NCI-H2029 (cell line): ENCODE results near the gene CNGA3.

Experiments used
- DNase-seq: peaks from one replicate; lab custom pipeline; 2025; lab: John Stamatoyannopoulos, UW

The CNGA3 gene

DNA sequence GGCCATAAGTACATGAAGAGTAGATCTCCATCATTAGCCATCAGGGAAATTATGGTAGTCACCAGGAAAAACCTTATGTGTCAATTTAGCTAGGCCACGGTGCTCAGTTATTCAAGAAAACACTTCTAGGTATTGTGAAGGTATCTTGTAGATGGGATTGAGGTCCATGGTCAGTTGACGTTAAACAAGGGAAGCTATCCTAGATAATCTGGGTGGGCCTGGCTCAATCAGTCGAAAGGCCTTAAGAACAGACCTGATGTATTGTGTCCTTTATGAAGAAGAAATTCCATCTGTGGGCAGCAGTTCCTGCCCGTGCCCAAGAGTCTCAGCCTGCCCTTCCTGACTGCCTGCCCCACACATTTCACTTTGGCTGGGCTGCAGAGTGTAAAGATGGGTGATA, 16.7 kb upstream of the CNGA3 start:
- DNase-seq, result no peak

DNA sequence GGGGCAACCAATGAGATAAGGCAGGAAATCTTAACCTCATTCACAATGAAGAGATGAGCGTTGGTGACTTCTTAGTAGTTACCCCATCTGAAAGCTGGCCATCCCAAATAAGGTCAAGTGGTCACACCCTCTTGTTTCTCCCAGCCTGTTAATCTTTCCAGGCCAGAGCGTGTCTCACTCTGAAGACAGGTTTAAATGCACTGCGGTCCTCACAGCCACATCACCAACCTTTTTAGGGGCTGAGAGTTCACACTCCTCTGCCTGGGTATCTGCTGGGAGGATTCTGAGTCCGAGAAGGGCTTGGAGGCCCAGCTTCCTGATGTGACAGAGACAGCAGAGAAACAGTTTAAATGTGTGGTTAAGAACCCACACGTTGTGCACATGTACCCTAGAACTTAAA, 13.3 kb upstream of the CNGA3 start:
- no peak for DNase-seq

DNA sequence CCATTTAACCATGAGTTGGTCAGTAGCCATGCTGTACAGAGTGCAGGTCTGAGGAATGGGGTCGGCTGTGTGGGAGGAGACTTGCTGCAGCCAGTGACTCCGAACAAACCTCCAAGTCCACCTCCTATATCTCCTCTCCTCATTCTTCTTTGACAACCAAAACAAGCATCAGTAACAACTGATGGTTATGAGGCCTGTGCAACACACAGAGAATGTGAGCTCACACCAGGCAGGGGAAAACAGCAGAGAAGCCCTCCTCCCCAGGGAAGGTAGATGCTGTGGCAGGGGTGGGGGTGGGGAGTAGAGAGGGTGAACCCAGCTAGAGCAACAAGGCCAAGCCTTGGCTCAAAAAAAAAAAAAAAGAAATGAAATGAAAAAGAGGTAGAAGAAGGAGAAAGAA, 12.3 kb upstream of the CNGA3 start:
- no peak for DNase-seq

DNA sequence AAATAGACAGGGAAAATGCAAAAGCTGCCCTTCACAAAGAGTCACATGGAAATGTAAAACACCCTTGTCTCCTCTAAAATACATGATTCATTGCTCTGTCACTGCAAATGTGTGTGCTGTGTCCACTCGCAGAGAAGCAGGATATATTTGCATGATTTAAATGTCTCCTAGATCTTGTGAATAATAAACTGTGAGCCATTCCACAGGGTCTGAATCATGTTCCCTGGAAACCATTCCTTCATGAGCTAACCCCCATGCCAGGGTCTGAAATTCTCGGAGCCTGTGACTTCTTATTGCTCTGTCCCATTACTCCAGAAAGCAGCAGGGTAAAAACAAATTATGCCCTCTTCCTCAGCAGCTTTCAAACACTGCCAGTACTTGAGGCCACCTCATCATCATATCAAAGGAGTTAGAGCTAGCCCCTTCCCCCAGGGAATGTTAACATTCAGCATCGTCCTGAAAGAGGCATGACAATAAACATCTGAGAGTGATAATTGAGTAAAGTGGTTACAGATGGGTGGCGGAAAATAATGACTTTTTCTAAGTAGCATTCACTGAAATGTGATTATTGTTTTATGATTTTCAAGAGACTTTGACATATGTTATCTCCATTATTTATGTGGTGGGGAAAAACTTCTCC, 11.7 kb upstream of the CNGA3 start:
- DNase-seq, result peak; percentile 43

DNA sequence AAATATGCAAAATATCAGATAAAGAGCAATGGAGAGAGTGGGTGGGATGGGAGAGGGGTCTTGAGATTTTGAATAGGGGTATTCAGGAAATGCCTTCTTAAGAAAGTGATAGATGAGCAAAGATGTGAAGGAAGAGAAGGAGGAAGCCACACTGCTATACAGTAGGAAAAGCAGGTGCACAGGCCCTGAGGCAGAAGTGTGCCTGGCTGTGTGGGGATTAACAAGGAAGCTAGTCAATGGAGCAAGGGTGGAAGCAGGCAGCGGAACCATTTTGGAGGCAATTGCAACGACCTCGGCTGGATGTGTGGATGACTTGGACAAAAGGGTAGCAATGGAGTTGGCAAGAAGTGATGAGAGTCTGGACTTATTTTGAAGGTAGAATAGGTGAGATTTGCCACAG, 11.0 kb upstream of the CNGA3 start:
- DNase-seq, result no peak

DNA sequence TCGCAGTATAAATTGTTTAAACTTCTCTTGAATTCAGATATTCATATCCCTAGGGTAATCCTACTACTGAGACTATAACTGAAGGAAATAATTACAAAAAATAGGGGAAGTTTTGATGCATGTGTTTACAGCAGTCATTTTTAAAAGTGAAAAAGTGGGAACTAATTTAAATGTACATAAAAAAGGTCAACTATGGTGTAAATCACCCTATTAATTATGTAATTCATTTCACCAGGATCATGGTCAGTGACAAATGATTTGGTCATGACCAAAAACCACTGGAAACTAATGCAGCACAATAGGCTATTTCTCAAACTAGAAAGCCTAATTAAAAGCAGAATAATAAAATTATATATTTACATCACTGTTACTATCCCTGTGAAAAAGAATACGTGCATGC, 5.0 kb upstream of the CNGA3 start:
- no peak for DNase-seq

DNA sequence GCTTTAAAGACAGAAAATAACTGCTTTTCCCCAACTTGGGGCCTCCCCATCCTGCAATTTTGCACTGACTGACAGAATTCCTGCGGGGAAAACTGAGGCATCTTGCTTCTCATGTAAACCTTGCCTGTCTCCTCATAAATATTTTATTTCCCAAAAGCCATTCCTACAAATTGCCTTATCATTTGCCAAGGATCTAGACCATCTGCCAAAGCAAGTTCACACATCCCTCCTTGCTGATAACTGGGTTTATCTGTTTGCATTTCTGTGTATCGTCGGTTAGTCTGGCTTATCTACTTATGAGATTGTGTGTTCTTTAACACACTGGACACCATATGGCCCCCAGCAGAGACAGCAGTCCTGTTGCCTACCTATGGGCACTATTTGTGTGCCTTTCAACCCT, 3.0 kb upstream of the CNGA3 start:
- DNase-seq, result no peak

DNA sequence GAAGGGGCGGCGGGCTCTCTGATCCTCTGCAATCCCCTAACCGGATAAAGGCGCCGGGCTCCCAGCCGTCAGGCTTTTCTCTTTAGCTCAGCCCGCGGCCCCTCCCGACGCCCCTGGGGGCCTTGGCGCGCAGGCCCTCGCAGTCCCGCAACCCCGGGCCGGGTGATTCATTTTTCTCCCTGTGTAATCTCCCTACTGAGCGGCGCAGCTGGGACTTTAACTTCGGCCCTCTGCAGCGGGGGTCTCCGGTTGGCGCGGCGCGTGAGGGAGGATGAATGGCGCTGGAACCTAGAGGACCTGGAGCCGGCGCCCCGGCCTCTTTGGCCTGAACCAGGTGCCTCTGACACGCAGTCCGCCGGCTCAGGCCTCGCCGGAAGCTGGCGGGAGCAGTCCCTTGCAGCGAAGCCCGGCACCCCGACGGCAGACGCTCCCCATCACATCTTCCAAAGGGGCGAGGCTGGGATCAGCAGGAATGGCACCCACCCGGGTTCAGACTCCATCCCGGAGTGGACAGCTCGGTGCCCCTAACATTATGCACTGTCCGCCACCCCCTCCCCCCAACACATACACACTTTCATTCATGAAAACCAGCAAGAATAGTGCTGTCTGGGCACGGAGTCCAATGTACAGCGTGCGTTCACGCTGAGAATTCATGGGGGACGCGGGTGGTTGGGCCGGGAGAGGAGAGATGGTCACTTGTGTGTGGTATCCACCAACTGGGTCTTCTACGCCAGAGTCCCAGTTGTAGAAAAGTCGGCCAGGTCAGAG, 1.2 kb downstream of the CNGA3 start:
- DNase-seq, result no peak

DNA sequence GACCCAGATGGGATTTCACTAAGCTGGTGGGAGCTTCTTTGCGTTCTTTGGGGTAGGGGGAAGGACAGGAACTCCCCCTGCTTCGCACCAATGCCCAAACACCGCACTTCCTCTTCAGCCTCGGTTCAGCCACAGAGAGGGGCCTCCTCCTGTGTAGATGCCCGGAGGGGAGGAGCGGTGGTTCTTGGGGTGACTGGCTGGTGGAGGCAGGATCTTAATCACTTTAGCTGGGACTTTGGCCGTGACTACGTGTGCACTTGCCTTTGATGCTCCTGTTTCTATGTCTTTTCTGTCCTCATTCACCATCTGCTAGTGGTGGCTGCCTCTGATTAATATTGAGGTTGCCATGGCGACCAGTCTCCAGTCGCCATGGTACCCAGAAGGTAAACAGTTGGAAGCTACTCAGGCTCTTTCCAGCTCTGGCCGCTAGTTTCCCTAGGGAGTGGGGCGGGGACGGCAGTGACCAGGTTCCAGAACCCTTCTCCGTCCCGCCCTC, 1.9 kb downstream of the CNGA3 start:
- peak; percentile 84 for DNase-seq

DNA sequence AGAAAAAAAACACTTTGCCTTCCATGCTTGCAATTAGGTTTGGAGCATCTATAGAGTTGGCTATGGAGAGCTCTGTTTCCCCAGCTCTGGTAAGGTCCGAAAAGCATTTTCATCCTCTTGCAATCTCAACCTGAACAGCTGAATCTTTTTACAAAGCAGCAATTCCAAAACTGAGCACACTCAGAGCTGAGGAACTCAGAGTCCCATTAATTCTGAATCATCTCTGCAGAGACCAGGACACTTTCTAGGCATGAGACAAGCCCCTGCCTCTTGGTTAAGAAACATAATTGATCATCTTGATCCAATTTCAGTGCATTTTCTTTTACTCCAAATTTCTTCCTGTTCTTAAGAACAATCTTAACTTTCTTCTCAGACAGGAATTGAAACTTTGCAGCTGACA, 4.2 kb downstream of the CNGA3 start:
- DNase-seq, result no peak

DNA sequence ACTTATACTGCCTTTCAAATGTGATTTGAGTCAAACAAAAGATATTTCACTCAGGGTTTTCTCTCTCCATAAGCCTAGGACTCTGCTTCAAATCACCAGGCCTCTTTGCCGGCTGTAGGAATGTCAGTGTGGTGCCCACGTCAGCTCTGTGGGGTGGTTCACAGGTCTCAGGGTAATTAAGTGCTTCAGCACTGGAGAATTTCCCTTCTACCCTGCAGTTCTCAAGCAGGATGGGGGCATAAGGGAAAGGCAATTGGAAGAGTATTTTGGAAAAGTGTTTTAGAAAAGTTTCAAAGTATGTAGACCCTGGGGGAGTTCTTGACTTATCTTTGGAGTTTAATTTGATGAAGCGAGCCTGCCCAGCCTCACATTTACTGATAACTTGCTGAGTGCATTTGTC, 9.6 kb downstream of the CNGA3 start:
- DNase-seq, result no peak

DNA sequence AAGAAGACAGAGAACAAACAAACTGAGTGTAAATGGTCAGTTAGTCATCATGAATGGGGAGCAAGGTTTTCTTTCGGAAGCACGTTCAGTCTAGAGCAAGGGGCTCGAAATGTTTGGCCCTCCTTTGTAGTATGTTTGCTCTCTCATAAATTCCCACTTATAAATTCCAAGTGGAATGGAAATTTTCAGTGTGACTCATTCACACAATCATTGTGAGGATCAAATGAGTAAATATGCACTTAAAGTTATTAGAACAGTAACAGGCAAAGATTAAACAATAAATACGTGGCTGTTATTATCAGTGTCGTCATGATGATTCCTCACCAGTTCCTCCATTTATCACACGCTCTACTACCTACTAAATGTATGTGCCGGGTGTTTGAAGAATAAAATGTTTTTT, 10.5 kb downstream of the CNGA3 start:
- DNase-seq, result peak; percentile 53

DNA sequence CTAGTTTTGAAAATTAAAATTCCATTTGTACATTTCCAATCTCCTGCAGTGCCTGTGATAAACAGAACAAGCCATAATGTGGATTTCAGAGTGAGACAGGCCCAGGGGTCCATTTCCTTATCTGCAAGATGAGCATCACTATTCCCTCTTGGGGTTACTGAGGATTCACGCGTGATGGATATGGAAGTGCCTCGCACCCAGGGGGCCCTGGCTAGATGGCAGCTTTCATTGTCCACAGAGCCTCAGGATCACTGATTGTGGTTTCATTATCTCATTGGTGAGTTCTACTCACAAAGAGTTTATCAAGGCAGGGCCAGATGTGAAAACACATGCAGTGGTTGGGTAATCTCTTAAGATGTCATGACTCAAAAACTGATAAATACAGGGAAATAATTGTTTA, 11.6 kb downstream of the CNGA3 start:
- DNase-seq, result no peak

DNA sequence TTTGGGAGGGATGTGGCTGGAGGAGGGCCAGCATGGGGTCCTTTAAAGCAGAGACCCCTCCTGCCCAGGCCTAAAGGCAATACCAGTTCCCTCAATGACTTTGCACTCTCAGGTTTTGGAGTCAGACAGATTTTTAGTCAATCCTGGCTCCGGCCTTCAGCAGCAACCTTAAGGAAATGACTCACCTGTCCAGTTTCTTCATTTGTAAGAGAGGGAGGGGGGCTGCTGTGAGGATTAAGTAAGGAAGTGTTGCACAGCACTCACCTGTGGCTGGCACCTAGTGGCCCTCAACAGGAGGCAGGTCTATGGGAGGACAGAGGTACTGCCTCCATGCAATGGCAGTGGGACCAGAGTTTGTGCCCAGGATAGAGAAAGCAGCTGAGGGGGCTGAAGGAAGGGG, 13.7 kb downstream of the CNGA3 start:
- no peak for DNase-seq

DNA sequence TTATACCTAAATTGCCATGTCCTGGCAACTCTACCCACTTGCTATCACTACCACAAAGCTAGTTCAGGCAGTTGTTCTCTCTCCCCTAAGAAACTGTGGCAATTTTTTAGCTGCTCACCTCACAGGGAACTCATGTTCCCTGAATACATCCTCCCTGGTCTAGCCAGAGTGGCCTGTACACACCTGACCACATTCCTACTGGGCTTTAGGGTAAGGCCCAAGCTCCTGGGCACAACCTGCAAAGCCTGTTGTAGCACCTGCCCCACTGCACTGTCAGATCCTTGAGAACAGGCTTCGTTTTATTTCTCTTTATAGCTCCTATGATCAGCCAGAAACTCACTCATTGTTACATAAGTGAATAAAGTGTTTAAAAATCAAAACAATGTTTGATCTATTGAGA, 21.5 kb downstream of the CNGA3 start:
- no peak for DNase-seq

DNA sequence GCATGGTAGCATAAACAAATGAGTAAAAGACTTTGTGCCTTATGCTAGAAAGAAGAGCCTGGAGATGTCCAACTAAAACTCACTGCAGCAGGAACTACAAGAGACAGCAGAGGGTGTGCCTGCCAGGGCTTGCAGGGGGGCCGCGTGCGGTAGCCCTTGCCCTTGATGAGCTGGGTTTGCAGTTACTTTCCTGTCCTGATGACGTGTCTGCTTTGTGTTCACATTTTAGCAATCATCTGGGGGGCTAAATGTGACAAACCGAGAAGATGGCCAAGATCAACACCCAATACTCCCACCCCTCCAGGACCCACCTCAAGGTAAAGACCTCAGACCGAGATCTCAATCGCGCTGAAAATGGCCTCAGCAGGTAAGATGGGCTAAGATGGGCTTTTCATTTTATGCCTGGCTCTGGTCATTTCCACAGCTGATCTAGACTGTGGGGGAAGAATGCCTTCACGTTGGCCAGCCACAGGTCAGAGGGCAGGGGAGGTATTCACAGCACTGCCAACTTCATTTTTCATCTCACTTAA, 23.5 kb downstream of the CNGA3 start:
- DNase-seq, result no peak

DNA sequence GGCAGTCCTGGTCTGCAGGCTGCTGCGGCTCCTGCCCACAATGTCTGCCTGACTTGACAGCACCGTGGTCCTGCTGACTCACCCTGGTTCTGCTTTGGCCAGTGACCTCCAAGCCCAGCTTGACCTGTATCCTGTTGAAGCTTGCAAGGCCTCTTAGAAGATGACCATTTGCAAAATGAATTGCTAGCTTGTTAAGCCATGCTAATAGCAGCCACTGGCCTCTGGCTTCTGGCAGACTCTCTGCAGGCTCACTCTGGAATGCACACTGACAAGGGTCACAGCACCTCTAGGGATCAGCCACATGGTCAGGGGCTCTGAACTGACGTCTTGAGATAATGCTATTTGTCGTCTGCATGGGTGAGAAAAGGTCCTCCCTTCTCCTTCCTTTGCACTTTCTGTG, 25.9 kb downstream of the CNGA3 start:
- DNase-seq, result no peak

DNA sequence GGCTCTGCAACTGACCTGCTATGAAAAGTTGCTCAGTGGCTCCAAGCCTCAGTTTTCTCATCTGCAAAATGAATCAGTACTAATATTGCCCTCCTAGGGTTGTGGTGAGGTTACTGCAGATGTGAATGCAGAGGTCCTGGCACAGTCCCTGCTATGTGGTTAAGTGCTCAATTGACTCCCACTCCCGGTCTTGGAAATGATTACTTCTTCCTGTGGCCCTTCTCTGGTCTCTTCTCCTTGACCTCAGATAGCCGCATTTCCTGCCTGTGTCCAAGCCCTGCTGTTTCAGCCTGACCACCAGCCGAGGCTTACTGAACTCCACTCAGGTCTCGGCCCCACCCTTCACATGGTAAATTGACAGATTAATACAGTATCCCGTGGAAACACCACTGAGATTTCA, 26.3 kb downstream of the CNGA3 start:
- no peak for DNase-seq

DNA sequence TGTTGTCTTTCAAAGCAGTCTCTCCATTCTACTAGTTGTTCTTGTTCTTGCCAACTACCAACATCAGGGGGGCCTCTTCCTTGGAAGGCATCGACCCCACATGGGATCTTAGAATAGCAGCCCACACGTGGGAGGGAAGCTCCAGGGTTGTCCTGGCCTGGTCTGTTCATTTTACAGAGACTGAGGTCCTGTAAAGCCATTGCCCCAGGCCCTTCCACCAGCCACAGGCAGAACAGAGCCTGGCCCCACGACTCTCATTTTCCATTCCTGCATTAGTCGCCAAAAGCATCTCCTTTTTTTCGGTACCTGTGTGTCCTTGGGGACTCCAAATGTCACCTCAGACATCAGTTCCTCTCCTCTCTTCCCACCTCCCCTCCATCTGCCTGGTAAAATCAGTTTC, 28.0 kb downstream of the CNGA3 start:
- no peak for DNase-seq

DNA sequence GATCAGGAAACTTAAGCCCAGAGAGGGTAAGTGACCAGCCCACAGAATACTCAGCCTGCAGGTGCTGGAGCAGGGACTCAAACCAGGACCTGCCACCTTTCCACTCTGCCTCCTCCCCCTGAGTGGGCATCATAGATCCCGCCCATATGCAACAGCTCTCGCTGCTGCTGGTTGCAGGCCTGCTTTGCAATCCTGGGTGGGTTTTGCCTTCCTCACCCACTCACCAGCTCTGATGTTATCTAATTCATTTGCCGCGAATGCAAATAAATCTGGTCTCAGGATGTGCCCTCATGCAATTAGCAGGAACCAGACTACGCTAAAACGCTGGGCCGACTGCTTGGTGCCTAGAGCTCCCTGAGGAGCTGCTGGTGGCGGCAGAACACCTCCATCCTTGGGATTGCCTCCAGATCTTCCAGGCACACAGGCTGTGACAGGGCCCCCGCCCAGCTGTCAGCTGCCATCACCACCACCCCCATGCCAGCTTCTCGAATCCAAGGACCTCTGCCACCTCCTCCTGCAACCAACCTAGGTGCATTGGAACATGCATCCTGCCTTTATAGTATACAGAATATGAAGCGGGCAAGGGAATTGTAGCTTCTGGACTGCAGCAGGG, 28.8 kb downstream of the CNGA3 start:
- DNase-seq, result no peak

DNA sequence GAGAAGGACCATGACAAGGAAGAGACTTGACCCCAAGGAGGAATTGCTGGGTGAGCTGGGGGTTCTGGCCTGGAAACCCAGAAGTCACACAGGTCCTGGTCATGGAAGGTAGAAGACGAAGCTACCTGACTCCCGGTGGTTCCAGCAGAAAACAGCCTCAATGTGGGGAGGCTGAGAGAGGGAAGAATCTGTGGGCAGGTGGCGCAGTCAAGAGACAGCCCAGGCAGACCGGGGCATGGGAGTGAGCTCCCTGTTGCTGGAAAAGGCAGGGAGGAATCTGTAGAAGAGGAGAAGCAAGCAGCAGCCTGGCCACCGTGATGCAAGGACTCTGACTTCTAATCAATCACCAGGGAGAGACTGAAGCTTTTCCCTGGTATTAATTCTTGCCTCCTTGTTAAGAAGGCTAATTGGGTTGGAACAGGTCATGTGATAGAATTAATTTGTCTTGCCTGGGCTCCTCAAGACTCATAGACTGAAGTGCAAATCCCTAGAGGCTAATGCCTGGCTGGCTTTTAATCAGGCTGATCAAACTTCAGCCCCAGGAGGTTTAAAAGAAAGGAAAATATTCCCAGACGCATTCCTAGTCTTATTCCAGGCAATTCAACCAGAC, 30.1 kb downstream of the CNGA3 start:
- DNase-seq, result no peak

DNA sequence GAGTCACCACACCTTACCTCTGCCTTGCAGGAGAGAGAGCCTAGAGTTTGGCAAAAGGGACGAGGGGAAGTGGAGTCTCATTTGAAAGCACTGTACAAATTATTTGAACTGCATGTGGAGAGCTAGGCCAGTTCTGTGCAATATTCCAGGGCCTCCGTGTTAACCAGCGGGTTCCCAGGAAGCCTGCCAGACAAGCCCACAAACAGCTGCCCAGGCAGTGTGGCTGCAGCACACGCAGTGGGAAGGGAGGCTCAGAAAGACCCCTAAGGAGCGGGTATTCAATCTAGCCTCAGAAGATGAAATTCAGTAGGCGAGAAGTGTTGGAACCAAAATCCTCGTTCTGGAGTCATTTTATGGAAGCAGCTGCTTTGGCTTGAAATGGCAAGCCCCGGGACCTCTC, 30.7 kb downstream of the CNGA3 start:
- DNase-seq, result no peak

DNA sequence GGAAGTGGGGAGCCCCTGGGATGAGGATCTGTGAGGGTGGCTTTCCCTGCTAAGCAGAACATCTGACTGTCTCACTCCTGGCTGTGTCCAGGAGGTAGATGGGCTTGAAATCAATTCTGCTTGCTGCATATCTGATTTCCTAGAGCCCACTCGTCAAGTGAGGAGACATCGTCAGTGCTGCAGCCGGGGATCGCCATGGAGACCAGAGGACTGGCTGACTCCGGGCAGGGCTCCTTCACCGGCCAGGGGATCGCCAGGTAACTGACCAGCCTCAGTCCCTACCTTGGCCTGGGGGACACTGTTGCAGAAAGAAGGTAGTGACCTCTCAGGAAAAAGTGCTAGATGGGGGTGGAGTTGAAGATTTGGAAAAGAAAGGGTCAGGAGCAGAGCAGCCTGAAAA, 31.3 kb downstream of the CNGA3 start:
- DNase-seq, result no peak
